HG03196 (cell line): ENCODE data around the gene ACTA2.

Source experiments
- ATAC-seq: cut with Tn5 transposase; IDR thresholded peaks from one replicate; pipeline ENCODE4 v1.9.1; 2021; ENCODE audit not compliant: unreplicated experiment

ACTA2 gene

DNA sequence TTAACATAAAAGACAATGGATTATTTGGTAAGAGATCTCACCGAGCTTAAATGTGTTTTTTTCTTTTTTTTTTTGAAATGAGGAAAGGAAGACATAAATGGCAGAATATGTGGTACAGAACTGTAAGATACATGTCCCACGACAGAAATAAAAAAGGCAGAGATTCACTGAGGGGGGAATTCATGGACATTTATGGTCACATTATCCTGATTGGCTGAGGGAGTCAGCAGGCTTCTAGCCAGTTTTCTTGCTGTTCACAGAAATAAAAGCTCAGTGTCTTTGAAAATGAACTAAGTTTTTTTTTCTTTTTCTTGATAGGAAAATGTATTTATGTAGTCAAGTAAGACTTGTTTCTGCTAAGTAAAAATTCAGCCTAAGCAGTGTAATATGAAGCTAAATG lies 29.8 kb upstream of the ACTA2 start:
- no peak for ATAC-seq

DNA sequence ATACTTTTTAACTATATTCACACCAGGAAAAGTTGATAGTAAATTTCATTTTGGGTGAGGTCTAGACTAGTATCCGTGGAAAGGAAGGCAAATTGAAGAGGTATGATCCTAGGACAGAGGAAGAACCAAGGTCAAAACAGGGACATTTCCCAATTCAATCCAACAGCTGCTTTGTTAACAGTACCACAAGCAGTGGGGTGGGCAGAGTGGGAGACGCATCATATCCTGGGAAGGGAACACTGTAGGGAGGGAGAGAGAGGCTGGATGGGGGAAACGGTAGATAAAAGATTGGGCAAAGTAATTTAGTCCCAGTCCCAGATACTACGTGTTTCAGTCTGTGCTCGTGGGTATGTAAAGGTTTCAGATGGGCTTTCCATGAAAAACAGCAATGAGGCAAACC lies 28.9 kb upstream of the ACTA2 start:
- no peak for ATAC-seq

DNA sequence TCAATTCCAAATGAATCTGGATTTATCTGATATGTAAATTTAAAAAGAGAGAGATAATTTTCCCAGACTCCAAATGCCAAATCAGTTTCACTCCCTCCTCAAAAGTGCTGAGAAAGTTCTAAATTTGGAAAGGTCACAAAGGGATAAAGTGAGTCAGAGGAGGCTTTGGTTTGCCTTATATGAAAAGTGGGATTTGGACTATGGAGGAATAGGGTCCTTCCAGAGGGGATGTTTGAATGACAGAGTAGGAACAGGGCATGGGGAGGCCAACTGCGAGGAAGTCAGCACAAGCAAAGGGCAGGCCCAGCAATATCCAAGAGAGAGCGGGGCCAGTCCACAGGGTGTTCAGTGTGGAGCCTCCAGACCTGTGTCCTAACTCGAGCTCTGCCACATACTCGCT lies 28.2 kb upstream of the ACTA2 start:
- no peak for ATAC-seq

DNA sequence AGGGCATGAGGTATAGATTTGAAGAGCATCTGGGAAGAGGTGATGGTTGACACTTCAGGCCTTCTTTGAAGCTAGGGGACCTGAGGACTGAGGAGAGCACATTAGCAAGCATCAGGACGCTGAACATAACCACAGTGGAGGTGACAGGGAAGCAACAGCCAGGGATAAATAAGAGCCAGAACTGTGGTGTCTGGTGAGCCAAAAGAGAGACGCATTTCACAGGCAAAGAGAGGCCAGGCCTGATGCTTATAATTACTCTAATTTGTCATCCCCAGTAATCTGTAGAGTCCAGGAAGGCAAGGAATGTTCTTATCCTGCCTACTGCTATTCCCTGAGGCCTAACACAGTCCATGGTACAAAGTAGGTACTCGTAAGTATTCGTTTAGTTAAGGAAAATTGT lies 27.7 kb upstream of the ACTA2 start:
- no peak for ATAC-seq

DNA sequence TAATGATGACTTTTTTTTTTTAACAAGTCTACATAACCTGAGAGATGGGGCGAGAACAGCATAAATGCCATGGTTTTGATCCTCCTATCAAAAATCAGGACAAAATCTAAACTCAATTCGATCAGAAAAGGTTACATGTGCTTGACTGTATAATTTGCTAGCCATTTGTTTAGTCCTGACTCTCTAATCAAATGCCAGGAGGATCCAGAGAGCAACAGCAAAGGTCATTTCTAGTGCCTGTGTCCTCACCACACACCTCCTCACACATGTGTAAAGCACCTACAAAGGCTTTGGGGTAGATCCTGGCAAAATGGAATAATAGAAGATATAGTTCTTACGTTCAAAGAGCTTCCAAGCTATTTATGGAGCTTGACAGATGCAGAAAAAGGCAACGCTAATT lies 27.0 kb upstream of the ACTA2 start:
- no peak for ATAC-seq

DNA sequence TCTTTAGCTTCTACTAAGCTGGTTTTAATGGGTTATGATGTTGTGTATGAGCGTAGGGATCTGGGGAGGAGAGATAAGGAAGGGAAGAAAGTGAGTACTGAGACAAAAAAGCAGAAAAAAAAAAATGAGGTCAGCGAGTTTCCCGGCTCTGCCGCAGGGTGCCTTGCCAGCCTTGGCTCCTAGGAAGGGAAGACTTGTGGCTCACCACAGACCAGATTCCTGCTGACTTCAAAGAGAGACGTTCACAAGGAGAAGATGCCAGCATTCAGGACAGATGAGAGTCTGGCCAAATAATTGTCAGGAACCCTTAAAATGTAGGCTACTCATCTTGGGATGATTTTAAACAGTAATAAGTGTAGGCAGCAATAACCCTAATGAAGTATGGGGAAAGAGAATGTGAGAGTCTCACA lies 26.6 kb upstream of the ACTA2 start:
- no peak for ATAC-seq

DNA sequence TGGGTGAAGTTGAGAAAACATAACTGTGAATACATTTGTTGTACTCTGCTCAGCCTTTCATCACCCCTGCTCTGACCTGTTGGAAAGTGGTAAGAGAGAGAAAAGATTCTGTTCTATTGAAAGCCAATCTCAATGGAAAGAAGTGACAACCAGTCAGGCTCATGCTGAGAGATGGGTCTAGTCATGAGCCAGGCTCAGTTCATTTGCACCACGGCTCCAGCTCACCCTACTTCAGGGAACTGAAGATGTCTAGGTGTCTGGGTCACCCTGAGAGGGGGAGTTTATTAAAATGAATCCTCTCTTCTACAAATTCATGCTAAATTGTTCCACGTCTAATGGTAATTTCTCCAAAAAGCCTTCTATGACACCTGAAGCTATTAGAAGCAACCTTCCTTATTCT lies 25.9 kb upstream of the ACTA2 start:
- no peak for ATAC-seq

DNA sequence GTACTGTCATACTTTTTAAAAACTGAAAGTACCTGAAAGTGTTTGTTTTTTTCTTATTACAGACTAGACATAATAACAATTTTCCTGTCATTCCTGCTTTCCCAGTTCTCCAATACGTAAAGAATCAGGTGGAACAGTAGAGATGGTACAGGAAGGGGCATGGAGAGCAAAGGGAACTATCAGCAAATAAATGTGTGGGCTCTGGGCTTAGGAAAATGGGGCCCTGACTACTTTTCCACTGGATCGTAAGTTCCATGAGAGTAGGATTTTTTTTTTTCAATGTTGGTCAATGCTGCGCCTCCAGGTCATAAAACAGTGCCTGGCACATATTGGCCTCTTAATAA lies 22.8 kb upstream of the ACTA2 start:
- ATAC-seq: no peak

DNA sequence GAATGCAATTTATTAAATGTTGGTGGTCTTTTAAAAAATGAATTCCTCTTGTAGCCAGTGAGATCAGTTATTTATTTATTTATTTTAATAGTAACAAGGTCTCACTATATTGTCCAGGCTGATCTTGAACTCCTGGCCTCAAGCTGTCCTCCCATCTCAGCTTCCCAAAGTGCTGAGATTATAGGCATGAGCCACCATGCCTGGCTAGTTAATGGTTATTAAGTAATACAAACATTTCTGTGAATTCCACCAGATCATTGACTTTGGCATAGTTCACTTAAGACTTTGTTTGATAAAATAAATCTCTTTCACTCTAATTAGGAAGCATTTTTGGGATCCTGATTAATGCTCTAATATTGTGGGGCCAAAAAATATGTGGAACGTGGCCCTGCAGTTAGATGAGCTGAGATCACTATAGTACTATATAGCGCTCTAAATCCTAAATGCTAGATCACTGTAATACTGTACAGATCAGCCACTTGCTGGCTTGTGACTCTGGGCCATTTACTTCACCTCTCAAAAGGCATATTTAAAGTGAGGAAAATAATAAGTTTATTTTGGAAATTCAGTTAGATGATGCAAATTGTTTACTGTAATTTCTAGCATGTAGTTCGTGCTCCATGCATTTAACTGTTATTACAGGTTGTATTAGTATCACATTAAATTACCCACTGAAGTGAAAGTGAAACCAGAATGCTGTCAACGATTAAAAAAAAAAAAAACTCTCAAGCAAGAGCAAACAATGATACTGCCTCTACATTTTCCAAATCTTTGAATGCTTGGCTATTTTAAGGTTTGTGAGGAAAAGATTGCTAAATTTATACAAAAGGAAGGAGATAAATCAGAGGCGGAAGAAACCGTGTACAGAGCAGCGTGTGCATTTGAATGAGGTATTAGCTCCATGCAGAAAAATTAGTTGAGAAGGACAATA lies 22.1 kb upstream of the ACTA2 start:
- no peak for ATAC-seq

DNA sequence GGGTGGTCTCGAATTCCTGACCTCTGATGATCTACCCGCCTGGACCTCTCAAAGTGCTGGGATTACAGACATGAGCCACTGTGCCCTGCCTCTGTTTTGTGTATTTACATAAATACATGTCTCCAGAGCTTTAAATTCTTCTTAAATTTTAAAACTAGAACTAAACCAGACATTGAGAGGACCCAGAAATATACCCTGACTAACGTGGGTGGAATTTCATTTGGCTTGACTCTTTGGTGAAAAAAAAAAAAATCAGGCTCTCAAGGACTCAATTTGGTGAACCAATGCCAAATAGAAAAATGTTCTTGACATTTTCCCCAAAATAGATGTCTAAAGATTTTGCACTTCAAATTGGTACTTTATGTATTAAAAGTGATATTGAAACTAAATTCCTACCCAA lies 21.4 kb upstream of the ACTA2 start:
- no peak for ATAC-seq

DNA sequence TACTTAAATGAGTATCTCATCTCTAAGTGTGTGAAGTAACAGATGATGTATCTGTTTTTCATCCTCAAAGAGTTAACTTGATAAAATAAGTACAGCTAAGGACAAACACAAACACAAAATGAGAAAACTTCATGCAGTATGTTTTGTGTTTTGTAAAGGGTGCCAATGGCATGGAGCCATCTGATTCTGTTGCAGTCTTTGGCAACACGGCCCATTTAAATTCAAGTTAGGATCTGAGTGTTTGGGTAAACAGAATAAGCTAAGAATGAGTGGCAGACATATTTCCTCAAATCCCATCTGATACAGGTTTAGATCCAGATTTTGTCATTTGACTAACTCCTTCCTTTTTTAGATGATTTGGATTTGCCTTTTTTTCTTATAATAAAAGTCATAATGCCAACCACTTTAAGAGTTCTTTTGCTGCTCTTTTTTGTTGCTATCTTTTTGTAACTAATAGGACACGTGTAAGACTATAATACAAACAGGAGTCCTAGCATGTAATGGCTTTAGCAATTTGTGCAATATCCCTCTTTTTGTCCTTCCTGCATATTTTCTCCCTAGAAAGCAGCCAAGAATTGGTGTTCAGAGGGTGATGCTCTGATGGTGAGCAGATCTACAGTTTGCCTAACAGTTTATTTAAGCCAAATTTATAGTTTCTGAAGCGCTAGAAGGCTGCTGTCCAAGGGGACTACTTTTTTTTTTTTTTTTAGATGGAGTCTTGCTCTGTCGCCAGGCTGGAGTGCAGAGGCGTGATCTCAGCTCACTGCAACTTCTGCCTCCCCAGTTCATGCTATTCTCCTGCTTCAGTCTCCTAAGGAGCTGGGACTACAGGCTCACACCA lies 18.9 kb upstream of the ACTA2 start:
- ATAC-seq: no peak

DNA sequence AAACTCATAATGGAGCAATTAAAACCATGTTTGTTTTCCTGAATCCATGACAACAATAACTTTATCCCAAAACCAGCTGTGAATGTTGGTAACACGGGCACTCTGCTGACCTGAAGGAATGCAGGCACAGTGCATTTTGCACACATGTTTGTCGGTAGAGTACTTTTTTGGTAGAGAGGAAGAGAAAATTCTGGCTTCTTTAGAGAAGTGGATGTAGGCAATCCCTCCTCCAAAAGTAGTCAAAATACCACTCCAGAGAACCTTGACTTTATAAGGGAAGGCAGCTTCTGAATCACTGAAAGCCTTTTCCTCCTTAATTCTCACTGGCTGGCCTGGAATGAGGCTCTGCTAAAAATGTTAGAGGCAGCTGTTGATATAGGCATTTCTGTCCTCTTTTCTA lies 15.8 kb upstream of the ACTA2 start:
- ATAC-seq: no peak

DNA sequence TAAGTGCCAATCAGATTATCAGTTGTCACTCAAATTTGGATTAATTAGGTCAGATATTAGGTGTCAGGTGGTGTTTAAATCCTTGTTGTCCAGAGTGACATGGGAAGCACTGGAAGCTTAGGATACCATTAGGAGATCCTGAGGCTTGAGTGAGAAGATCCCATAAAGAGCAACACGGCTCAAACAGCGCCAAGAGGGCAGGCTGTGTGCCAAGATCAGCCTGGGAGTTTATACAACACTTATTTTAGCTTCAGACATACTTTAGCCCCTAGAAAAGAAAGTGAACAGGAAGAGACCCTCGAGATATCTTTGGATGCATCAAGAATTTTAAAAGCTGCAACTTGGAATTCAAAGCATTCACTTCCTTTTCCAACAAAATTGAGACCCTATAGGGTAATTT lies 14.2 kb upstream of the ACTA2 start:
- ATAC-seq: no peak

DNA sequence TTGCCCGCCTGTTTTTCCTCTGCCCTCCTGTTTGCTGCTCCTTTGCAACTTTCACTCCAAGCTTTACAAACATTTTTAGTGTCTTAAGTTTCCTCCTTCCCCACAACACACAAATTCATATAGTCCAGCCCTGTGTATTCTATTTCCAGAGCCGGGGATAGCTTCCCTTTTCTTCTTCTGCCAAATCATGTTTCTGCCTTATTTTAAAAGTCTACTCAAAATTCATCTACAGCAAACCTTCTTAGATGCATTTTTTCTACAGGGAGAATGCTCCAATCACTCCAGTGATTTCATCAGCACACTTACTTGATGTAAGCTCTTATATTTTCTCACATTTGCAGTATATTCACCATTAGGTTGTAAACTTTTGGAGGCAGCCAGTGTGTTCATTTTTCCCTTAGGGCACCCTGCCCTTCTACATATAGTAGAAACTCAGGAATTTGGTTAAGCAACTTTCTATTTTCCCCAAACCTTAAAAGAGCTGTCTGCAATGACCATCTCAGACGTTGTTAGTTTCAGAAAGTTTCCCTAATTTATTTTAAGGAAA lies 12.4 kb upstream of the ACTA2 start:
- ATAC-seq: no peak

DNA sequence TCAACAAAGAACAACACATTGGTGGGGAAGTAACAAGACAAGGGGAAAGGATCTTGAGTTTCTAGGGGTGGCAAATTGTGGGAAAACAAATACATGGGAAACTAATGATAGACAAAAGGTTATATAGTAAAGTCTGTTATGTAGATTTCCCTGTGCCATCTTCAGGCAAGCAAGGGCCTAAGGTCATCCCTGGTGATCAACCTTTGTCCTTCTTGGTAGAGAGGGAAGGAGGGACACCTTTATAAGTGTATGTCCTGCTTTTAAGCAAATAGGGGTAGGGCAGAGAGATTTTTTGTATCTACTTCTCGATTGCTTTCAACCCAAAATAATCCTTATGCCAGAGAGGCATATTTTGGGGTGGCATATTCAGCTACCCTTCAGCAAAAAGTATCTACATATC lies 11.8 kb upstream of the ACTA2 start:
- ATAC-seq: no peak

DNA sequence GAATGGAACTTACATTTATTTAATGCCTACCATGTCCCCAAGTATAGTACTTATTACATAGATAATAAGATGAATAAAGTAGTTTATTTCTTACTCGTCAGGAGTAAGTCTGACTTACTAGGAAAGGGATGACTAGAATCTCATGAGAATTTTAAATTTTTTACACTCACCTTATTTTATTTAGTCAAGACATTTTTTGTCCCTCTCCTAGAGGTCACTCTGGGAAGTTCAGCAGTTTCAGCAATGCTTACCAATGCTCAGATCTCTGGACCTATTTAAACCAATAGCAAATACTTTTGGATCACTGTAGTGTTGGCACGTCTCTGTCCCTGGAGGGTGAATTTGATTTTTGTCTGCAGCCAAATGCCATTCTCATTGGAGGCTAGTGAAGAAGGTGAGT lies 10.7 kb upstream of the ACTA2 start:
- no peak for ATAC-seq

DNA sequence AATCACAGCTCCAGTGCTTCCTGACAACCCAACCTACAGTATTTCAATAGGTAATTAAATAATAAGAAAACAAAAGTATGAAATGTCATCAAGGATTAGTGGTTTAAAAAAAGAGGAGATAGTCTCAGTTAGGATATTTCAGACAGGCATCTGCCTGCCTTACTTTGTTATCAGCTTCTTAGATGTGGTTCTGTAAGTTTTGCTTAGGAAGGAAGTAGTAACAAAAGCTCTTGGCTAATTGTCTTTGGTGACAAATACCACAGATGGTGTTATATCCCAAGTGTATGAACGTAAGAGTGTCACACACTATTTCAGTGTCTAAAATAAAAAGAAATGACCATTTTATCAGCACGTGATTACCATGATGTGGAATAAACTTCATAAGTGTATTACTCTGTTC lies 9.8 kb upstream of the ACTA2 start:
- ATAC-seq: no peak

DNA sequence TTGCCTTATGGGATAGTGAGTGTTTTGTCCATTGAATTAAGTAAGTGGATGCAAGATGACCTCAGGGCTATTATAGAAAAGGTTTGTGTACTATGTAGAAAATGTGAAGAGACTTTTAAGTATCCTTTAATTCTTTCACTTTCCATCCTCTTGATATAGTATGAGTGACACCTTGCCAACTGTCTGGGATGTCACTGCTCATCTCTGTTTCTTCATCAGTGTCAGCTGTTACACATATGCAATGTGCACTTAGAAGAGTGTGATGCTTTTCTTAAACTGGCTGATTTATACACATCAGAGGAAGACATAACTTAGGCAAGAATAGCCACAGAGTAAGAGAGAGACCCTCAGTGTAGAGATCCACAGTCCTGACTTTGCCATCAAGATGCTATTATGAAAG lies 8.7 kb upstream of the ACTA2 start:
- ATAC-seq: no peak

DNA sequence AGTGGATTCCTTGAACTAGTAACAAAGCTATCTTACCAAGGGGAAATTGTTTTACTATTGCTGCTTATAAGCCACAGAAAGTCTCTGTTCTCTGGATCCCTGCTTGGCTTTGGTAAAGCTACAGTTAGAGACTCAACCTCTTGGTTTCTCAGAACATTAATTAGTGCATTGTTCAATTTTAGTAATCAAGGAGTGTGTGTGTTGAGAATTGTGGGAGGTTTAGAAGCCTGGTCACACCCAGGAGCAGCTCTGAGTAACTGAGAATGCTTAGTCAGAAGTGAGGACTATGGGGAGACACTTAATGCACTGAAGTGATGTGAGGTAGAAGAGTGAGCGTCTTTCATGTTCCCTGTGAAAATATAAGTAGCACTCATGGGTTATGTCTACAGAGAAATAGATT lies 8.2 kb upstream of the ACTA2 start:
- ATAC-seq: no peak

DNA sequence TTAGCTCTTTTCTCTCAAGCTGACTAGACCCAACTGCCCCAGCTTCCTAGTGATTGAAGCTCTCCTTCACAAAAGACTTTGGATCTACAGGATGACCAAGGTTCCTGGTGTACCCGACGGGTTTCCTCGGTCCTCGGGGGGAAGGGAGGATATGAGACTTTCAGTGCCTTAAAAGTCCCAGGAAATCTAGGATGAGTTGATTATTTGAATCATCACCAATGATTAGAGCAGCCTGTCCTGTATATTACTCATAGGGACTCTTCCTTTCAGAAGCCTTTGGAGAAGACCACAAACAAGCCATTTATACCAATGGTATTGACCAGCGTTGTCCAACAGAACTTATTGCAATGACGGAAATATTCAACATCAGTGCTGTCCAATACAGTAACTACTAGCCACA lies 6.1 kb upstream of the ACTA2 start:
- no peak for ATAC-seq

DNA sequence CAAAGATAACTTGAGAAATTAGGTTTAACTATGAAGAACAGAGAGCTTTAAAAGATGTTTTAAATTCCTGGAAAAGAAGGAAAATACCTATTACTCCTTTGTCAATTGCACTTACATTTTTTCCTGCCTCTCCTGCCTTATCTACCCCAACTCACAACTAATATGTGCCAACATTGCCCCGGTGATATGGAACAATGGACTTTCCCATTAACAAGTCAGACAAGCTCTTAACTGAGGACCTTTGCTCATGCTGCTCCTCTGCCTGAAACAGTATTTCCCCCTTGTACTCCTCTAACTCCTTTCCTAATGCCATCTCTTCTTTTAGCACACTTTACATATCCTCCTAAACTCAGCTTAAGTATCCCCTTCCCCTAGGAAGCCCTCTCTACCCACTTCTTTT lies 4.8 kb upstream of the ACTA2 start:
- ATAC-seq: no peak

DNA sequence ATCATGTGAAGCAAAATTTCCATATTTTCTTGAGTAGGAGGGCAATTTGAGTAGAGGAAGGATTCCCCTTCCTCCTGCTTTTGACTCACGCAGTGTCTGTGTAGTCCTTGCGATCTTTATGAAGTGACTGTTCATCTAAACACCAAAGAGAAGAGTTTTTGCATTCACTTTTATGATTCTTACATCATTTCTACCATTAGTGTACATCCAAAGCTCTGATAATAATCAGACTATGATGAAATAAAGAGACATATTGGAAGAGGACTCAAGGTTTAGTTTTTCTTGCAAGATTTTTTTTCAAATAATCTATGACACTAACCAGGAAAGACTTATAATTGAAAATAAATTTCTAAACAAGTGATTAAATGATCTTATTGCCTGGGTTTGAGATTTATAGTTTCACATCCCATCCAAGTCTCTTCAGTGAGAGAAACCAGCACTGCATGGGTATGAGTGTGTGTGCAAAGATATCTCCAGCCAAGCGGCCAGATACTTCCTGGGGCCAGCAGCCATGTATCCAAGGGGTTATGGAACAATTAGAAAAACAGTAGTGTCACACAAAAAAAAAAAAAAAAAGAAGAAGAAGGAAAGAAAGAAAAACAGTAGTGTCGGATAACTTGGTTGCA lies 2.0 kb upstream of the ACTA2 start:
- no peak for ATAC-seq
